HPDE6-E6E7 (cell line): ENCODE results near the gene HOMER1.

ENCODE experiments used
- DNase-seq: peaks from one replicate; pipeline ENCODE4 v3.0.0; 2011; ENCODE audit warnings: missing footprints; ENCODE audit errors: extremely low spot score

Gene HOMER1, protein sequence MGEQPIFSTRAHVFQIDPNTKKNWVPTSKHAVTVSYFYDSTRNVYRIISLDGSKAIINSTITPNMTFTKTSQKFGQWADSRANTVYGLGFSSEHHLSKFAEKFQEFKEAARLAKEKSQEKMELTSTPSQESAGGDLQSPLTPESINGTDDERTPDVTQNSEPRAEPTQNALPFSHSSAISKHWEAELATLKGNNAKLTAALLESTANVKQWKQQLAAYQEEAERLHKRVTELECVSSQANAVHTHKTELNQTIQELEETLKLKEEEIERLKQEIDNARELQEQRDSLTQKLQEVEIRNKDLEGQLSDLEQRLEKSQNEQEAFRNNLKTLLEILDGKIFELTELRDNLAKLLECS

DNA sequence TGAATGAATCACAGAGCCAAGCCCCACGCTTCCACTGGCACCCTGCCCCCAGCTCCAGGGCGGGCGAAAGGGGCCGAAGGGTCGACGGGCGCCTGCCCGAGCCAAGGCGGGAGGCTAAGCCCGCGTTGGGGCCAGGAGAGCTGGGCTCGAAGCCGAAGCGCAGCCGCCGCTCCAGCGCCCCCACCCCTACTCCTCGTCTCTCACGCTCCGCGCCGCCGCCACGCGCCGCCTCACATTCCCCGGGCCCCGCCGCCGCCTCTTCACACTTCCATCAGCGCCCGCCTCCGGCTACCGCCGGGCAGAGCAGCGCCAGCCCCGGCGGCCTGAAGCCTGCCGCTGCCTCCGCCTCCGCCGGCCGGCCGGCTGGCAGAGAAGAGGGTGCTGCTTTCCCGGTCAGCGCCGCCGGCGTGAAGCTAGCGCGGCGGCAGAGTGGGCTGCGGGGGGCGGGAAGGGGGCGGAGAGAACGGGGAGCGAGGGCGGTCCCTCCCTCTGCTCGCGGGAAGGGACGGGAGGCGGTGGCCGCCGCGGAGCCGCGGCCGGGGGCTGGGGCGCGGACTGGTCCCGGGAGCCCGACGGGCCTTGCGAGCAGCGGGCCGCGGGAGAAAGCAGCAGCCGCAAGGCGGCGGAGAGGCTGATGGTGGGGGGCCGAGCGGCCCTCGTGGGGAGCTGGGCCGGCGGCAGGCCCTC, at the start of gene HOMER1:
HOMER1 (minus strand) TSS at position 431 of the 687 bp plus-strand sequence. CDS start 1,360 bp downstream, outside the sequence.
- DNase-seq, result peak; percentile 50

DNA sequence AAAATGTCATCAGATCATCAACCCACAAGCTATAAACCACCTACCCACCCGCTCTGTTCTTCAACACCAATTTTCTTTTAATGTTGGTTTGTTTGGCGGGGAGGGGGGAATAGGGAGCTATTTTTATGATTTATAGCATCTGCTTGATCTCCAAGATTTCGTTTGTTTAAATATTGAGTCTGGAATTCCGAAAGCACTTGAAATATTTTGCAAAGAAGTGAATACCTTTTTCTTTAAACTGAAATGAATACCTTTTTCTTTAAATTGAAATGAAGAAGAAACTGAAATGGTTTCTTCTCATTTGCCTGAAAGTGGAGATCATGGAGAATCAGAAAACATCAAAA, 49.3 kb upstream of the HOMER1 start:
- no peak for DNase-seq

DNA sequence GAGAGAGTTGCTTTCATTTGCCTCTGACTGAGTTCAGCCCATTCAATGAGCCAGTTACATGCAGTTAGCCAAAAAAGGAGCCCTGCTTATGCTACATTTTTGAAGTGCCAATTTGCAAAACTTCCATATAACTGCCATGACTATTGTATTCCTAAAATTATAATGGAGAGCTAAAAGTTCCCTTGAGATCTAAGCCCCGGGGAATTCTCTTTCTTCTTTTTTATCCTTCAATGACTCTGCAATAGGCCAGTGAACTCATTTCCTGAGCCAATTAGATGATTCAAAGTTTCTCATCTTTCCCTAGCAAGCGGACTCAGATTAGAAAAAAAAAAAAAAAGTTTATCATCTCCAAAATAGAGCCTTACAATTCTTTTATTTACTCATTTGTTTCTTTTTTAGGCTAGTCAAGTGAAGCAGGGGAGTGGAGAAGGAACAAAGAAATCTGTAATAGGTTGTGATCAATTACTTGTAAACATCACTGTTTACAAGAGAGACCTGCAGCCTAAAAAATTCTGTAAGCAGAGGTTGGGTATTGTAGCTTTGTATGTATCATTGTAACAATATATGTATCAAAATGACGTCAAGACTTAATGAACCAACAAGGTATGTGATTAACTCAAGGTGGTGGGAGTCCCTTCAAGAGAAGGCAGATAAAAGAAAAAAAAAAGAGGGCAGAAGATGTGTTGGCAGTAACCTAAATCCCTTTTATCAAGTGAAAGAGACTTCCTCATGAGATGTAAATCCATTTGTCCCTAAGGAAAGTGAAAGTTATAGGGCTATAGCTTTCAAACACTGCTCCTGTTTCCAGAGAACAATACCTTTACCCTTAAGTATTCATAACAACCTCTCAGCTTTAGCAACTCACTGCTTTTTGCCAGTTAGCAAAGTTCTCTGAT, 48.7 kb upstream of the HOMER1 start:
- no peak for DNase-seq

DNA sequence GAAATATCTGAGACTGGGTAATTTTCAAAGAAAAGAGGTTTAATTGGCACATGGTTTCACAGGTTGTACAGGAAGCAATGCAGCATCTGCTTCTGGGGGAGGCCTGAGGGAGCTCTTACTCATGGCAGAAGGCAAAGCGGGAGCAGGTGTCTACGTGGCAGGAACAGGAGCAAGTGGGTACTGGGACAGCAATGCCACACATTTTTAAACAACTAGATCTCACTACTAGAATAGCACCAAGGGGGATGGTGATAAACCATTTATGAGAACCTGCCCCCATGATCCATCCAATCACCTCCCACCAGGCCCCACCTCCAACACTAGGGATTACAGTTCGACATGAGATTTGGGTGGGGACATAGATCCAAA, 47.6 kb upstream of the HOMER1 start:
- DNase-seq, result no peak

DNA sequence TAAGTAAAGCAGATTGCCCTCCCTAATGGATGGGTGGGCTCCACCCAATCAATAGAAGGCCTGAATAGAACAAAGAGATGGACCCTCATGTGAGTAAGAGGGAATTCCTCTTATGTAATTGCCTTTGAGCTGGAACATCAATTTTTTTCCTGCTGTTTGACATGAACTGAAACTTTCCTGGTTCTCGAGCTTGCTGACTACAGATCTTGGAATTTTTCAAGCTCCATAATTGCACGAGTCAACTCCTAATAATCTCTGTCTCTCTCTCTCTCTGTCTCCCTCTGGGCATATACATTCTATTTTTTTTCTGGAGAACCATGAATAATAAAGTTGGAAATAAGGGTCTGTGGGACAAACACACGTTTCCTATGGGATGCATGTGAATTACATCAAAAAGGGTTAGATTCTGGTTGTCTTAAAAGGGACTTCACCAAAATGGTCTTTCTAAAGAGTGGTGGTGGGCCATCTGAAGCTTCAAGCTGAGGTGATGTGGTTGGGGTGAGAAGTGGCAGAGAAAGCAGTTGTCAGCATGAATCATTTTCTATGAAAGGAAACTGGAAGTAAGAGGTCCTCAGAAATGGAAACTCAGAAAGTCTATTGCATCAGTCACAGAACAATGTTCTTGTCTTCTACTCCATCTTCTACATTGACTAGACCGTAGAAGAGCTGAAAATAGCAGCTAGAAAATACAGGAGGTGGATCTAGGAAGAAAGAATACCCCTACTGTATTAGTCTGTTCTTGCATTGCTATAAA, 47.0 kb upstream of the HOMER1 start:
- DNase-seq, result peak; percentile 25

DNA sequence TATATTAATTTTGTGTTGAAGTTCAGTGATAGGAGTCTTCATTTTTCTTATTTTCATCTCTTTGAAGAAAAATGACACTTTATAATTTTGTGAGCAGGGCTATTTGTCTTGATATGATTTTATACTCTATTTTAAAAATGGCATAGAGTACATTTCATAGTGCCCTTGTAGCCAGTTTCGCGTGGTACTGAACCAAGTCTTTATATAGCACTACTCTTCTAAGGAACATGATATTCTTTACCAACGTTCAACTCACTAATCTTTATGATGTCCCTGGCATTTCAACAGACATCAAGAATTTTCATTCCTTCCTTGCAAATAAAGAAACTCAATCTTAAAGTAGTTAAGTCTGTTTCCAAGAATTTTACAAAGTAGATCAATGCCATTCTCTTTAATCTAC, 41.5 kb upstream of the HOMER1 start:
- DNase-seq, result no peak

DNA sequence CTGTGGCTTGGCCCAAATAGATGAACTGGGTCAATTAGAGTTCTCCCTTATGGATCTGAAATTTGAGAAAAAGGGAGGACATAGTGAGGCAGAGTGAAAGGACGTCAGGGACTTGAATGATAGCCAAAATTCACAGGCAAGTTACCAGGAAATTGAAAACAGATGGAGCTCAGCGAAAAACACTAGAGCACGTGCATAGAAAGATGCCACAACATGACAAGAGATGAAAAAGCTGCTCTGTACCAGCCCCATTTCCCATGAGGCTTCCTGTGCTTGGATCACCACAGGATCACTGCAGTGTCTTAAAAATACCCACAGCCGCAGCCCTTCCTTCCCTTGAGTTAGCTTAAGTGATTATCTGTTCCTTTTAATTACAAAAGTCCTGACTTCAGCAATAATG, 39.0 kb upstream of the HOMER1 start:
- no peak for DNase-seq

DNA sequence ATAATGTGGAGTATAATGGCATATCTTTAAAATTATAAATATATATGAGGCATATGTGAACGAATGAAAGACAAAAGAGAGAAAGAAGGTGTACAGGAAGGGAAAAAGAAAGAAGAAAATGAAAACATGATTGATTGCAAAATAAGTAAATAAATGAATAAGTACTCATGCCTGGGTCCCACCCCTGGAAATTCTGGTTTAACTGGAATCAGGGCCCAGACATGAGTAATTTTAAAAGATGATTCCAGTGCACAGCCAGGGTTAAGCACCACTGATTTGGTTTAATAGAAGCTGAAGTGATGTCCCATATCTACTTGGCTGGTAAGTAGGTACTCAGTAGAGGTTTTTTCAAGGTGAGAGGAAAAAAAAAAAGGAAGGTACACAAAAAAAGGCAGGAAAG, 34.0 kb upstream of the HOMER1 start:
- peak; percentile 78 for DNase-seq

DNA sequence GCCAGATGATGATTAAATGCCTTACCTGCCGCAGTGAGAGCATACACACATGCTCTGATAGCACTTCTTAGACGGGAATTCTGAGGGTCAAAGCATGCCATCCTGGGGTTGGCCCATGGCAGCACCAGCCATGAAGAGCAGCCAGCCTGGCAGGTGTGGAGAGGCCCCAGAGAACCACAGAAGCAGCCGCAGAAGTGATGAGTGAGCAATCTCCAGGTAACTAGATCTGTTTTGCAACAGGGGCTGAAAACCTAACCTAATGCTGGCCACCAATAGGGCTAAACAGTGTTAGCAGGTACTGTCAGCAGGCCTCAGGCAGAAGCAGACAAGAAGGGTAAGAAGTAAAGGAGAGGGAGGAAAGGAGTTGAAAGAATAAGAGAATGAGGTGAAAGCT, 33.5 kb upstream of the HOMER1 start:
- DNase-seq, result peak; percentile 35

DNA sequence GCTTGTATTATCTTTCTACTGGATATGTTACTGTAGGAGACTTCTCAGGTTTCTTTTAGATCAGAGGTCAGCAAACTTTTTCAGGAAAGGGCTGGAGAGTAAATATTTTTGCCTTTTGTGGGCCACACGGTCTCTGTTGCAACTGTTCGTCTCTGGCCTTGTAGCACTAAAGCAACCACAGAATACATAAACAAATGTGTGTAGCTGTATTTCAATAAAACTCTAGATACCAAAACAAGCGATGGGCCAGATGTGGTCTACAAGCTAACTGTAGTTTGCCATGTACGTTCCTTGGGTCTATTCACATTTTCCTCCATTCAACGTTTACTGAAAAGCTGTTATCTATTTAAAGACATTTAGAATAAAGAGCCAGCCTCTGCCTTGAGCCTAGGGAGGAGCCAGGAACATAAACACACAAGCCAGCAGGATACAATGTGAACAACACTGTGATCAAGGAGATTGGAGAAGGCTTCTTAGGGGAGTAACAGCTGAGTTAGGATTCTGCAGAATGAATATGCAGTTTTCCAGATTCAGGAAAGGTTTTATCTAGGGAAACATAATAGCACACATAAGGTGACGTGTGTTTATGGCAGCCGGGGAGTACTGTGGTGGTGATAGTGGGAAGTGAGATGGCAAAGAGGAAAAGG, 33.0 kb upstream of the HOMER1 start:
- DNase-seq, result no peak

DNA sequence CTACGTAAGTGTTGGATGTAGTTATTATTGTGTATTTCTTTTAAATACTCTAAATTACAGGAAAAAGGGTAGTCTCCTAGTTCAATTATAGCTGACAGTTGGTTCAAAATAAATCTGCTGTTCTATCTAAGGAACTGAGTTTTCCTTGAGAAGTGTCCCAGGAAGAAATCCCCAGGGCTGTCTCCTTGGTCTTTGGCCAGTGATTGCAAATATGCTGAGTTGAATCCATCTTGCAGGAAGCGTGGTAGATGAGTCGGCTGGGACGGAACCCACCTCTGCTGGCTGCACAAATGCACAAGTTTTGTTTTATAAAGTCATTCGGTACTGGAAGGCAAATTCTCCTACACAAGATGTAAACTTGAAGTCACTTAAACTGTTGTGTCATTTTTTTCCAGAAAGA, 30.2 kb upstream of the HOMER1 start:
- DNase-seq, result no peak

DNA sequence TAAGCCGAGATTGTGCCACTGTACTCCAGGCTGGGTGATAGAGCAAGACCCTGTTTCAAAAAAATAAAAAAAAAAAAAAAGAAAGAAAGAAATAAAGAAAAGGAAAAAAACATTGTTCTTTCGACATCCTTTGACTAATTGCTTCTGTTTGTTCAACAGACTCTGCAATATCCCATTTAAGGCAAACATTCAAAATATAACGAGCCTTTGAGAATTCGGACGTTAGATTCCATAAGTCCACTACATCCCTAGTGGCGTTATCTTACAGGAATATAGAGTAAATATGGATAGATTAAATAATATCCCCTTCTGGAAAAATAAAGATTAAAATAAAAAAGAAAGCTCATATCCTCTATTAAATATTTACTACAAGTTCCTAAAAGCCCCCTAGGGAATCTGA, 27.0 kb upstream of the HOMER1 start:
- DNase-seq, result no peak

DNA sequence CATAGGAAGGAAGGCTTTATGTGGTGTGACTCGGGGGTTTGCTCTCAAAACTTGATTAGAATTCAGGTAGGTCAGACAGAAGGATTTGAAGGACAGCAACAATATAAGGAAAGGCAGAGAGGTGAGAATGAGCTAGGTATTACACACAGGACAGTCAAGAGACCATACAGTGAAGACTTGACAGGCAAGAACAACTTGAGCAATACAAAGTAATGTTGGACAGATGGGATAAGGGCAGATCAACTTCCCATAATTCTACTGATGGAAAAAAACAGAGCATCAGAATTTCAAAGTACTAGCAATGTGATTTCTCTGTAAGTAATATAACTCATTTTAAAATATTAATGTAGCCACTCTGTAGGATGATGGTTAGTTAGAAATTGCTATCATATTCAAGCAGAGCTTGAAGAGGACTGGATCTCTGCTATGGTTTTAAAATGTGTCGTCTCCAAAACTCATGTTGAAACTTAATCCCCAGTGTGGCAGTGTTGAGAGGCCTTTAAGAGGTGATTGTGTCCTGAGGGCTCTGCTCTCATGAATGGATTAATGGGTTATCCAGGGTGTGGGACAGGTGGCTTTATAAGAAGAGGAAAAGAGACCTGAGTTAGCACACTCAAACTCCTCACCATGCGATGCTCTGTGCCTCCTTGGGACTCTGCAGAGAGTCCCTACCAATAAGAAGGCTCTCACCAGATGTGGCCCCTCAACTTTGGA, 22.4 kb upstream of the HOMER1 start:
- DNase-seq, result no peak

DNA sequence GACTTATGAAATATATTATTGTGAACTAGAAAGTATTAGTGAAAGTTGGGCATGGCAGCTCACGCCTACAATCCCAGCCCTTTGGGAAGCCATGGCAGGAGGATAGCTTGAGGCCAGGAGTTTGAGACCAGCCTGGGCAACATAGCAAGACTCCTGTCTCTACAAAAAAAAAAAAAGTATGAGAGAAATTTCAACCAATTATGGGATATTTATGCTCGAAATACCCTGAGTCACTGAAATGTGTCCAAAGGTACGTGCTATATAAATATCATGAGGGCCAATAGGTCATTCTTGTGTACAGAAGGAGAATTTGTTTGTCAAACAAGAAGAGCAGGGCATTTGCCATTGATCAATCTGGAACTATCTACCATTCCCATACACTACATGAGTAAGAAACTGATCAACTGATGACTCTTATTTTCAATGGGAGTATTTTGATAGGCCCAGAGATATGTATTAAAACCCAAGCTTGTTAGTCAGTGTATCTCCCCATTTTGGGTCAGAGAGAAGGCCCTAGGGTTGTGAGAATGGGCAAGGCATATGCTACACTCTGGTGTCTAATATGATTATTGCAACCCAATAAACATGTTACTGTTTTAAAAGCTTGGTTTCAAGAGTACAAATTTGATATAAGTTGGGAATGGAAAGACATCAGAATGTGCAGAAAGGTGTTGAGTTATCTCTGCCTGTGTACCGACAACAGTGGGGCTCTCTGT, 21.7 kb upstream of the HOMER1 start:
- DNase-seq, result no peak

DNA sequence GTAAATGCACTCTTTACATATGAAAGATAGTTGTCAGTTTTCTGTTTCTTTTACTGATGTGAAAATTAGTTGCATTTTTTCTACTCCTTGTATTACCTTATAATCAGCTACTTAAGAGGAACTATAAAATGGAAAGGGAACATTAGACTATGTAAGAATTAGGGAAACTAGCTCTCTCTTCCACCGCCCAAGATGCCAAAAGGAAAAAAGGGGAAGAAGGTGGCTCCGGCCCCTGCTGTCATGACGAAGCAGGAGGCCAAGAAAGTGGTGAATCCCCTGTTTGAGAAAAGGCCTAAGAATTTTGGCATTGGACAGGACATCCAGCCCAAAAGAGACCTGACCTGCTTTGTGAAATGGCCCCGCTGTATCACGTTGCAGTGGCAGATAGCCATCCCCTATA, 15.2 kb upstream of the HOMER1 start:
- DNase-seq, result no peak

DNA sequence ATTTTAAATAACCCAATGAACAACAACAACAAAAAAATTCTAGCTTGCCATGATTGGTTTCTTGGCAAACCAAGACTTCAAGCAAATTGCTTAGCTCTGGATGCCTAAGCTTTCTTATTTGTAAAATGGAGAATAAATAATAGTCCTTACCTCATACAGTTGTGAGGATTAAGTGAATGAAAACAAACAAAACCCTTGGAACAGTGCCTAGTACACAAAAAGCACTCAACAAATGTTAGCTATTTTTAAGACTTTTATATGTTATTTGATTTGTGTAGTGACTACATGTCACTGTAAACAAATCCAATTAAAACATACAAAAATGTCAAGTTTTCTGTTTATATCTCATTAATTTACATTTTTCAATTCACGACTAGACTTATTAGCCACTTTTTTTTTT, 13.5 kb upstream of the HOMER1 start:
- no peak for DNase-seq

DNA sequence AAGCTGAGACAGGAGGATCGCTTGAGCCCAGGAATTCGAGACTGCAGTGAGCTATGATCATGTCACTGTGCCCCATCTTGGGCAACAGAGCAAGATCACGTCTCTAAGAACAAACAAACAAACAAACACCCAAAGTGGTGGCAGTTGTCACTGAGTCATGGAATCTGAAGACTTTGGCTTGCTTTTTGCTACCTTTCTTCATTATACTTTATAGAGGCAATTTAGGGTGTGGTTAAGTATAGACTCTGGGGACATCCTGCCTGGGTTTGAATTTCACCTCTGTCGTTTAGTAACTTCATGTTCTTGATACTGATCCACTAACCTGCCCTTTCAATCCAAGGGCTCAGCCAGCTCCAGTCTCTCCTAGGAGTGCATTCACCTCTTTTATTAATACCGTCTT, 13.0 kb upstream of the HOMER1 start:
- no peak for DNase-seq

DNA sequence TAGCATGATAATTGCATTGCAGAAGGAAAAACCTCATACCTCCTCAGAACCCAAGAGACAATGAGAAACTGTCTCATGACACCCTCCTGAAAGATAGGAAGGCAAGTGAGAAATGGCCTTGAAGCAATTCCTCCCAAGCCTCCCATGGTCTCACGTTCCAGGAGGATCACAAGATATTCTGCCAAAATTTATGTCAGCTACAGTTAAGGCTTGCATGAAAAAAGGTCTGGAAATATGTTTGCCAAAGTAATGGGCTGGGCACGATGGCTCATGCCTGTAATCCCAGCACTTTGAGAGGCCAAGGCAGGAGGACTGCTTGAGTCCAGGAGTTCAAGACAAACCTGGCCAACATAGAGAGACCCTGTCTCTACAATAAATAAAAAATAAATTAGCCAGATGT, 12.6 kb upstream of the HOMER1 start:
- no peak for DNase-seq

DNA sequence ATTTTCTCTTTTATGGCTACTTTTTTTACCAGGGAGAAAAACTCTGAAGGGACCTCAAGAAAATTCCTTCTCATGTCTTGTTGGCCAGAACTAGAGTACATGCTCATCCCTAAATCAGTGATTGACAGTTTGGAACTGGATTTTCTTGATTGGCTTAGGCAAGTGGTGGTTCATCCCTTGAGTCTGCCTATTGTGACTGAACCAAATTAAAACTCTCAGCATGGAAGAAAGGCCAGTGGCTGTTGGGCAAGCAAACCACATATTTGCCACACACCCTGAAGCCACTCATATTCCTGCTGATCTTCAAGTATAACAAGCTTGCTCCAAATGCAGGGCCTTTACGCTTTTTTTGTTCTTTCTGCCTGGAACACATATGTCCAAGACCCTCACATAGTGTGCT, 7.2 kb upstream of the HOMER1 start:
- DNase-seq, result no peak

DNA sequence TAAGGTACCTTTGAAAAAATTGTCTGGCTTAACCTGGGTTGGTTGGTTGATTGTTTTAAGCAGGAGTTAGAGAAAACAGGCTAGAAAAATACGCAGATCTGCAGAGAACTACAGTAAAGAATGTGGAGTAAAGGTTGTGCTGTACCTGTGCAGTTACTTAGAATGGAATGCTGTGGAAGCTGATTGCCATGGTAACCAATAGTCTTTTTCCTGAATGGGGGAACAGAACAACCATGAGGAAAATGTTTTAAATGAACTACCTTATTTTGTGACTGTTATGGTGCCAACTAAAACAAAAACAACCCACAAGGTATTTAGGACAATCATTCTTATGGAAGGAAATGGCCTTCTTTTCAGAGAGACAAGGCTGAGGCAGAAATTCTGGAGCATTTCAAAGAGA, 4.8 kb upstream of the HOMER1 start:
- DNase-seq, result no peak
